Glutamatergic neuron (in vitro differentiated cells): ENCODE data around the gene DUSP2. TPM values are rescaled to one million over a fixed set of nuclear protein-coding genes. Genes with fewer than 3 reads are reported as not detected.
A peak's percentile ranks its signal among the peaks of the same experiment; 100 is the strongest.

Experiments used
- DNase-seq: peaks from one replicate; pipeline ENCODE4 v3.0.0; 2022
- H3K27ac Mint-ChIP-seq: one replicate; pipeline ENCODE4 v1.8.0; 2020; ENCODE audit warnings: mild to moderate bottlenecking, mixed read lengths, inconsistent platforms; ENCODE audit not compliant: unreplicated experiment
- H3K27me3 Mint-ChIP-seq: one replicate; pipeline ENCODE4 v1.8.0; 2020; ENCODE audit warnings: mild to moderate bottlenecking, moderate library complexity, mixed read lengths, inconsistent platforms; ENCODE audit not compliant: unreplicated experiment
- H3K36me3 Mint-ChIP-seq: one replicate; pipeline ENCODE4 v1.8.0; 2020; ENCODE audit warnings: mild to moderate bottlenecking, mixed read lengths, inconsistent platforms; ENCODE audit not compliant: unreplicated experiment
- H3K4me1 Mint-ChIP-seq: one replicate; pipeline ENCODE4 v1.8.0; 2020; ENCODE audit warnings: mild to moderate bottlenecking, low read depth, mixed read lengths, inconsistent platforms; ENCODE audit not compliant: unreplicated experiment
- H3K4me3 Mint-ChIP-seq: one replicate; pipeline ENCODE4 v1.8.0; 2020; ENCODE audit warnings: mild to moderate bottlenecking, mixed read lengths, inconsistent platforms; ENCODE audit not compliant: unreplicated experiment
- H3K9me3 Mint-ChIP-seq: one replicate; pipeline ENCODE4 v1.8.0; 2020; ENCODE audit warnings: mild to moderate bottlenecking, moderate library complexity, mixed read lengths, inconsistent platforms; ENCODE audit not compliant: unreplicated experiment
- CTCF ChIP-seq: fragments of 200-600 bp; sonication (generic); IDR thresholded peaks from one replicate; pipeline ENCODE4 v1.5.0; 2021; ENCODE audit not compliant: partially characterized antibody, unreplicated experiment
- total RNA-seq: library from RNA; stranded (reverse); fragmentation: NEBNext Ultra II Directional; extraction: Animal tissue kit (Norgen Biotek cat#: 25700); gene quantifications from one replicate; pipeline ENCODE4 v1.2.1, GENCODE V29; 2021; ENCODE audit not compliant: unreplicated experiment

Gene DUSP2
- total RNA-seq, 1 donor from 2014 or later: 0.34 TPM

- Mint-ChIP-seq H3K4me3 (peak overlapping the region; percentile 55), H3K27me3 (peaks cover 13% of the 10 kb centered on the region), H3K27ac (no peak overlapping the region), H3K9me3 (peaks cover 10% of the 10 kb centered on the region), H3K36me3 (peaks cover 12% of the 10 kb centered on the region), H3K4me1 (peaks cover 2% of the 10 kb centered on the region)
- no peak for TF ChIP-seq CTCF
- DNase-seq: no peak
These were observed 30.2 kb downstream of the DUSP2 start for GRCh38 chr2:96114903-96115581.

GRCh38 chr2:96114546-96114902, 30.7 kb downstream of the DUSP2 start:
- DNase-seq: no peak
- TF ChIP-seq CTCF: no peak
- H3K4me3 Mint-ChIP-seq: no peak overlapping the region
- peaks cover 10% of the 10 kb centered on the region for H3K9me3 Mint-ChIP-seq
- H3K27me3 Mint-ChIP-seq: peaks cover 12% of the 10 kb centered on the region
- no peak overlapping the region for H3K27ac Mint-ChIP-seq
- H3K4me1 Mint-ChIP-seq: peaks cover 2% of the 10 kb centered on the region
- H3K36me3 Mint-ChIP-seq: peaks cover 12% of the 10 kb centered on the region

- TF ChIP-seq CTCF: no peak
- no peak for DNase-seq
- peaks cover 12% of the 10 kb centered on the region for H3K27me3 Mint-ChIP-seq
- no peak overlapping the region for H3K4me3 Mint-ChIP-seq
- H3K27ac Mint-ChIP-seq: no peak overlapping the region
- H3K9me3 Mint-ChIP-seq: peaks cover 8% of the 10 kb centered on the region
- H3K36me3 Mint-ChIP-seq: peaks cover 10% of the 10 kb centered on the region
- peaks cover 7% of the 10 kb centered on the region for H3K4me1 Mint-ChIP-seq
These were observed 31.3 kb downstream of the DUSP2 start for GRCh38 chr2:96113951-96114350.

- Mint-ChIP-seq H3K27me3 (peaks cover 10% of the 10 kb centered on the region), H3K27ac (no peak overlapping the region), H3K36me3 (peaks cover 7% of the 10 kb centered on the region), H3K4me3 (peak overlapping the region; percentile 15), H3K4me1 (peaks cover 9% of the 10 kb centered on the region), H3K9me3 (peaks cover 8% of the 10 kb centered on the region)
- DNase-seq: no peak
- TF ChIP-seq CTCF: no peak
These were observed 31.9 kb downstream of the DUSP2 start for GRCh38 chr2:96113367-96113677.

GRCh38 chr2:96112501-96113366, 32.5 kb downstream of the DUSP2 start:
- no peak for TF ChIP-seq CTCF
- peak overlapping the region; percentile 15 for H3K4me3 Mint-ChIP-seq
- peaks cover 7% of the 10 kb centered on the region for H3K36me3 Mint-ChIP-seq
- peaks cover 12% of the 10 kb centered on the region for H3K4me1 Mint-ChIP-seq
- peaks cover 8% of the 10 kb centered on the region for H3K9me3 Mint-ChIP-seq
- peaks cover 10% of the 10 kb centered on the region for H3K27me3 Mint-ChIP-seq
- no peak overlapping the region for H3K27ac Mint-ChIP-seq
- DNase-seq: peak; percentile 9
